Stimulated activated CD8-positive, alpha-beta memory T cell treated with anti-CD3 and anti-CD28 coated beads, Interleukin-7, amount 100 ng/mL, for 4 hours (primary cell): ENCODE results near the gene PABPN1.

ENCODE experiments used
- DNase-seq, 2 donors: peaks; one replicate each; pipeline ENCODE4 v3.0.0-alpha.2; 2020; ENCODE audit warnings: low read depth in 2 of 2

Gene PABPN1

GRCh38 chr14:23358042-23358441 lies 36.8 kb downstream of the PABPN1 start:
- DNase-seq = no peak

GRCh38 chr14:23358553-23359166 lies 37.4 kb downstream of the PABPN1 start:
- no peak for DNase-seq

GRCh38 chr14:23359167-23359626 lies 37.9 kb downstream of the PABPN1 start:
- no peak for DNase-seq

- no peak for DNase-seq
These were observed 38.6 kb downstream of the PABPN1 start for GRCh38 chr14:23359722-23360447.

- no peak for DNase-seq
These were observed 39.2 kb downstream of the PABPN1 start for GRCh38 chr14:23360496-23360895.

GRCh38 chr14:23361320-23361719 lies 40.1 kb downstream of the PABPN1 start:
- no peak for DNase-seq

GRCh38 chr14:23361763-23362162 lies 40.5 kb downstream of the PABPN1 start:
- no peak for DNase-seq

- no peak for DNase-seq
These were observed 40.9 kb downstream of the PABPN1 start for GRCh38 chr14:23362200-23362599.

GRCh38 chr14:23364164-23365035 lies 43.1 kb downstream of the PABPN1 start:
- DNase-seq = no peak

GRCh38 chr14:23365036-23365731 lies 43.9 kb downstream of the PABPN1 start, which contains the start of gene EFS:
EFS (minus strand) TSS chr14:23365172; CDS start chr14:23365025, 147 bp downstream.
- no peak for DNase-seq

GRCh38 chr14:23365732-23366425 lies 44.6 kb downstream of the PABPN1 start:
- no peak for DNase-seq

- DNase-seq = no peak
These were observed 45.2 kb downstream of the PABPN1 start for GRCh38 chr14:23366426-23366921.

- DNase-seq = no peak
These were observed 49.0 kb downstream of the PABPN1 start for GRCh38 chr14:23370221-23370620.

- DNase-seq = no peak
These were observed 50.6 kb downstream of the PABPN1 start for GRCh38 chr14:23371865-23372264.

GRCh38 chr14:23372509-23372908 lies 51.3 kb downstream of the PABPN1 start, which contains the start of gene IL25:
IL25 (plus strand) TSS chr14:23372809.
- no peak for DNase-seq

GRCh38 chr14:23373041-23373440 lies 51.8 kb downstream of the PABPN1 start:
- no peak for DNase-seq
